NOMO-1 treated with dmso at 0.1 percent for 144 hours (cell line): ENCODE results near the gene CDK7.
A peak's percentile ranks its signal among the peaks of the same experiment; 100 is the strongest.
"Not testable (repeated sequence)": the region's sequence is repeated elsewhere in the genome, so short reads cannot be mapped to it uniquely, and the experiment has no call there.

Experiments used
- DNase-seq: peaks from one replicate; lab custom pipeline; 2025; ENCODE audit not compliant: unreplicated experiment; lab: John Stamatoyannopoulos, UW

The CDK7 gene

DNA sequence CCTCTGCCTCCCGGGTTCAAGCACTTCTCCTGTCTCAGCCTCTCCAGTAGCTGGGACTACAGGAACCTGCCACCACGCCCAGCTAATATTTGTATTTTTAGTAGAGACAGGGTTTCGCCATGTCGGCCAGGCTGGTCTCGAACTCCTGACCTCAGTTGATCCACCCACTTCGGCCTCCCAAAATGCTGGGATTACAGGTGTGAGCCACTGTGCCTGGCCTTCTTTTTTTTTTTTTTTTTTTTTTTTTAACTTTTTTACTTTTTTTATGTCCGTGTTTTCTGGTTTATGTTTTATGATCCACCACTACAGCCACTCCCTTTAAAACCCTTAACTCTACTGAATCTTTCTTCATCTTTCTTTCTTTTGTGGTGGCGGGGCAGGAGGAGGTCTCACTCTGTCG, 2.0 kb downstream of the CDK7 start:
- DNase-seq: not testable (repeated sequence)

DNA sequence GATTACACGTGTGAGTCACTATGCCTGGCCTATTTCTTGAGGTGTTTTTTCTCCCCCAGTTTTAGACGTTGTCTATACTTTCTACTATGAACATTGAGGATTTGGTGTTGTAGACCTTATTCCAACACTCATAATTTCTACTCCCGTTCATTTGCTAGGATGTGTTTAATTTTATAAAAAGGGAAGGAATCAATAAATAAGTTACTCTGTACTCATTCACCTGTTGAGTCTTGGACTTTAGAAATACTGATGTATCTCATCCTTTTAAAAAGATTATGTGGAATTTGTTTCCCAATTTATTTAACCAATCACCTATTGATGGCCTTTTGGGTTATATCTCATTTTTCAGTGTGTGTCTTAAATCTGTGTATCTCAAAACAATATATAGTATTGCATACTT, 3.2 kb downstream of the CDK7 start:
- DNase-seq: no peak

DNA sequence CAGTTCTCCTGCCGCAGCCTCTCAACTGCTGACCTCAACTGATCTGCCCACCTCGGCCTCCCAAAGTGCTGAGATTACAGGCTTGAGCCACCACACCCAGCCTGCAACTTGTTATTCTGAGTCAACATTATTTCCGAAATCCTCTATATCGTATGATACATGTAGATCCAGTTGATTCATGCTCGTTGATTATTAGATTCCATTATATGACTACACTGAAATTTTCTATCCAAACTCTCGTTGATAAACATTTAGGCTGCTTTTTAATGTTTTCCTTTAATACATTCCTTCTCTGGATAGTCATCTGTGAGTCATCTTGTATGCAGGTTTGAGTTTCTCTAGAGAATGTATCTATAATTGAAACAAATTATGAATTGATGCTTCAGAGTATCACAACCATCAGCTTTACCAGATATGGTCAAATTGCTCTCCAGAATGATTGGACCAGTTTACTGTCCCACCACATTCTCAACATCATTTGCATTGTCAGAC, 4.1 kb downstream of the CDK7 start:
- no peak for DNase-seq

DNA sequence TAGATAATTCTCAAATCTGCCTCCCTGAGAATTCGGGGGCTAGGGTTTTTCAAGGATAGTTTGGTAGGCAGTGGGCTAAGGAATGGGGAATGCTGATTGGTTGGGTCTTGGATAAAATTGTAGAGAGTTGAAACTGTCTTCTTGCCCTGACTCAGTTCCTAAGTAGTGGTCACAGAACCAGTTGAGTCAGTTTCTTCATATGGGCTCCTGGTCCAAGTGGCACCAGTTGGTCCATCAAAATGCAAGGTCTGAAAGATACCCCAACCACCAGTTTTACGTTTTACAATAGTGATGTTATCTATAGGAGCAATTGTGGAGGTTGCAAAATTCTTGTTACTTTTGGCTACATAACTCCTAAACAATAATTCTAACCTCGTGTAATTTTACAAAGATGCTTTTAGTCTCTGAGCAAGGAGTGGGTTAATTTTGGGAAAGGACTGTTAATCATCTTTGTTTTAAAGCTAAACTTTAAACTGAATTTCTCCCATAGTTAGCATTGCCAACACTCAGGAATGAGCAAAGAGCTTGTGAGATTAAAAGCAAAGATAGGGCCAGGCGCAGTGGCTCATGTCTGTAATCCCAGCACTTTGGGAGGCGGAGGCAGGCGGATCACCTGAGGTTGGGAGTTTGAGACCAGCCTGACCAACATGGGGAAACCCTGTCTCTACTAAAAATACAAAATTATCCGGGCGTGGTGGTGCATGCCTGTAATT, 7.7 kb downstream of the CDK7 start:
- no peak for DNase-seq

DNA sequence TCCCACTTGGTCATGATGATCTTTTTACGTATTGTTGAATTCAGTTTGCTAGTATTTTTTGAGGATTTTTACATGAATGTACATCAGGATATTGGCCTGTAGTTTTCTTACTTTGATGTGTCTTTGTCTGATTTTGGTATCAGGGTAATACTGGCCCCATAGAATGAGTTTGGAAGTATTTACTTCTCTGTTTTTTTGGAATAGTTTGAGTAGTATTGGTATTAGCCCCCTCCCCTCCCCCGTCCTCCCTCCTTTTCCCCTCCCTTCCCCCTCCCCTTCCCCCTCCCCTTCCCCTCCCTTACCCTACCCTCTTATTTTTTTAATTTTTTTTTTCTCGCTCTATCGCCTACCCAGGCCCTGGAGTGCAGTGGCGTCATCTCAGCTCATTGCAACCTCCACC, 10.3 kb downstream of the CDK7 start:
- no peak for DNase-seq

DNA sequence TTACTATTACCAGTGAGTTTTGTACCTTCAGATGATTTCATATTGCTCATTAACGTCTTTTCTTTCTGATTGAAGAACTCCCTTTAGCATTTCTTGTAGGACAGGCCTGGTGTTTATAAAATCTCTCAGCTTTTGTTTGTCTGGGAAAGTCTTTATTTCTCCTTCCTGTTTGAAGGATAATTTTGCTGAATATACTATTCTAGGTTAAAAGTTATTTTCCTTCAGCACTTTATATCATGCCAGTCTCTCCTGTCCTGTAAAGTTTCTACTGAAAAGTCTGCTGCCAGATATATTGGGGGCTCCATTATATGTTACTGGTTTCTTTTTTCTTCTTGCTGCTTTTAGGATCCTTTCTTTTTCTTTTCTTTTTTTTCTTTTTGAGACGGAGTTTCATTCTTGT, 13.3 kb downstream of the CDK7 start:
- no peak for DNase-seq

DNA sequence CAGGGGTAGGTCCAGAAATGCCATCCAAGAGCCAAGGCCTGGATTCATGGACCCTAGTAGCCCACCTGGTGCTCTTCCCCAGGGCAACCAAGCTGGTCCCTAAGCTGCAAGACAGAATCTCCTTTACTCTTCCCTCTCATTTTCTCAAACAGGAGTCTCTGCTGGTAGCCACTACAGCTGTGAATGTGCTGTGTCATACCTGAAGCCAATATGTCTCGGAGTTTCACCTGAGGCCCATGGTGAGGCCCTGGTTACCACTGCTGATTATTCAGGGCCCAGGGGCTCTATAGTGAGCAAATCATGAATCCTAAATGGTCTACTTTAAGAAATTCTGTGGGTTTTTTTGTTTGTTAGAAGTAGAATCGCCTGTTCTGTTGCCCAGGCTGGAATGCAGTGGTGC, 15.9 kb downstream of the CDK7 start:
- DNase-seq: no peak

DNA sequence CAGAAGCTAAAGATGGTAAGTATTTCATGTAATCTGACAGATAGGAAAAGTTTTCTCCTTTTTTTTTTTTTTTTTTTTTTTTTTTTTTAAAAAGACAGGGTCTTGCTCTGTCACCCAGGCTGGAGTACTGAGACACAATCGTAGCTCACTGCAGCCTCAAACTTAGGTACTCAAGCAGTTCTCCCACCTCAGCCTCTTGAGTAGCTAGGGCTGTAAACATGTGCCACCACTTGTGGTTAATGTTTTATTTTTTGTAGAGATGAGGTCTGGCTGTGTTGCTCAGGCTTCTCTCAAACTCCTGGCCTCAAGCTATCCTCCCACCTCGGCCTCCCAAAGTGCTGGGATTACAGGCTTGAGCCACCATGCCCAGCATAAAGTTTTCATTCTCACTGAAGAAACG, 17.8 kb downstream of the CDK7 start:
- no peak for DNase-seq

DNA sequence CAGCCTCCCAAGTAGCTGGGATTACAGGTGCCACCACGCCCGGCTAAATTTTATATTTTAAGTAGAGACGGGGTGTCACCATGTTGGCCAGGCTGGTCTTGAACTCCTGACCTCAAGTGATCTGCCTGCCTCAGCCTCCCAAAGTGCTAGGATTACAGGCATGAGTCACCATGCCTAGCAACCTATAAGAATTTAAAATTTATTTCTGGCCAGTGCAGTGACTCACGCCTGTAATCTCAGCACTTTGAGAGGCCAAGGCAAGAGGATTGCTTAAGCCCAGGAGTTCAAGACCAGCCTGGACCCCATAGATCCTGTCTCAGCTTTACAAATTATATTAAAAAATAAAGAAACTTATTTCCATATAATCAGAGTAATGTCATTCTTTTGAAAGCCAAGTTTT, 21.3 kb downstream of the CDK7 start:
- not testable (repeated sequence) for DNase-seq

DNA sequence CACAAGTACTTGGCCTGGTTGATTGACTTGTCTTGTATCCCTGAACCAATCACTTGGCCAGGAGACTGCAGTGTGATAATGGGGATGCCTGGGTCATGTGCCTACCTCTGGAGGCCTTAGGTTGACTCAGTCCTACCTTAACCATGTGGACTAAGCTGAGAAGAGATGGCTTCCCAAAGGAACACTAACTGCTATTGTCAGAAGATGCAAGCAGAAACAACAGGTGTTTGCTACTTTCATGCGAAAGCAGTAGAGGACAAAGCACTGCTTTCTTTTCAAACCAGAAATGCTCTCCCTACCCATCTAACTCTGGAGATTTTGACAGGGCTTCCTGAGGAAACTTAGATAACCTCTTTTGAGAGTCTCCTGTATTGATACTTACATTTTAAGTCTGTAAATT, 22.9 kb downstream of the CDK7 start:
- no peak for DNase-seq

DNA sequence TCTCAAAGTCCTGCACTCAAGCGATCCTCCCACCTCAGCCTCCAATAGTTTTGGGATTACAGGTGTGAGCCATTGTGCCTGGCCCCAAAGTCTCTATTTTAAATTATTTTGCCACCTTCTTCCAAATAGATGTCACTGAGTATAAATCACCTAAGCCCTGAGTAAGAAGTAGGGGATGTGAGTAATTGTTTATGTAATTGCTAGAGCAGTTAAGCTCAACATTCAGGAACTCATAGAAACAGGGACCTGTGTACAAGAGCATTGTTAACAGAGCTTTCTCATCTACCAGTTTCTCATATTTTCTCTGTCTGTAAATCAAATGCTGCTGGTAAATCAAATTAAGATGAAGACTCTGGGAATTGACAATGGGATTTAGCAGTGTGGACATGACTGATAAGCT, 26.3 kb downstream of the CDK7 start:
- DNase-seq: no peak

DNA sequence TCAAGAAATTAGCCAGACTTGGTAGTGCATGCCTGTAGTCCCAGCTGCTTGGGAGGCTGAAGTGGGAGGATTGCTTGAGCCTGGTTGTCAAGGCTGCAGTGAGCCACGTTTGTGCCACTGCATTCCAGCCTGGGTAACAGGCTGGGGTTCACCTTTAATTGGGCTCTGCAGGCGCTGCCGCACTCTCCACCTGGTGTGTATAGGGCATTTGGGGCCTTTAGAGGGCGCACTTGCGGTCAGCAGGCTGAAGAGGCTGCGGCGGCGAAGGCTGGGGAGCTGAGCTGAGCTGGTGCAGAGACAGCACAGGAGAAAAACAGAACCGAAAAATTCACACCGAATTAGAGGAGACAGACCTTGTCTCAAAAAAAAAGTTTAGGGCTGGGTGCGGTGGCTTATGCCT, 31.2 kb downstream of the CDK7 start:
- no peak for DNase-seq

DNA sequence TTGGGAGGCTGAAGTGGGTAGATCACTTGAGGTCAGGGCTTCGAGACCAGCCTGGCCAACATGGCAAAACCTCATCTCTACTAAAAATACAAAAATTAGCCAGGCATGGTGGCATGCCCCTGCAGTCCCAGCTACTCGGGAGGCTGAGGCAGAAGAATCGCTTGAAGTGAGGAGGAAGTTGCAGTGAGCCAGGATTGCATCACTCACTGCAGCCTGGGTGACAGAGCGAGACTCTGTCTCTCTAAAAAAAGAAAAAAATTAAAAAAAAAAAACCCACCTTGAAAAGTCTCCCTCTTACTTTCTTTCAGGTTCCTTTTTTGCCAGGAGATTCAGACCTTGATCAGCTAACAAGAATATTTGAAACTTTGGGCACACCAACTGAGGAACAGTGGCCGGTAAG, 34.2 kb downstream of the CDK7 start:
- no peak for DNase-seq

DNA sequence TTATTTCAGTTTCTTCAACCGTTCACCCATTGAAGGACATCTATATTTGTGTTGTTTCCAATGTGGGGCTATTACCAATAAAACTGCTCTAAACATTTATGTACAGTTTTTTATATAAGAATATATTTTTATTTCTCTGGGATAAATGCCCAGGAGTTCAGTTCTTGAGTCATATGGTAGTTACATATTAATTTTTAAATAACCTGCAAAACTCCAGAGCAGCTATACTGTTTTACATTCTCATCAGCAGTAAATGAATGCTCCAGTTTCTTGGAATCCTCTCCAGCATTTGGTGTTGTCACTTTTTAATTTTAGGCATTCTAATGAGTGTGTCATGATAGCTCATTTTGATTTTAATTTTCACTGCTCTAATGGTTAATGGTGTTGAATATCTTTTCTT, 36.2 kb downstream of the CDK7 start:
- no peak for DNase-seq

DNA sequence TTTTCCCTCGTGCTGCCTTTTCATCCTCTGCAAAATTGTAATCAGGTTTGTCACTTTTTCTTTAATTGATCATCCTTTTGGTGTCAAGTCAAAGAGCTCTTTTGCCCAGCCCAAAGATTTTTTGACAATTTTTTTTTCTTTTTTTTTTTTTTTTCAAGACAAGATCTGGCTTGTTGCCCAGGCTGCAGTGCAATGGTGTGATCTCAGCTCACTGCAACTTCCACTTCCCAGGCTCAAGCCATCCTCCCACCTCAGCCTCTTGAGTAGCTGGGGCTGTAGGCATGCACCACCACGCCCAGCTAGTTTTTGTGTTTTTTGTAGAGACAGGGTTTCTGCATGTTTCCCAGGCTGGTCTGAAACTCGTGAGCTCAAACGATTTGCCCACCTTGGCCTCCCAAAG, 36.7 kb downstream of the CDK7 start:
- DNase-seq: no peak

DNA sequence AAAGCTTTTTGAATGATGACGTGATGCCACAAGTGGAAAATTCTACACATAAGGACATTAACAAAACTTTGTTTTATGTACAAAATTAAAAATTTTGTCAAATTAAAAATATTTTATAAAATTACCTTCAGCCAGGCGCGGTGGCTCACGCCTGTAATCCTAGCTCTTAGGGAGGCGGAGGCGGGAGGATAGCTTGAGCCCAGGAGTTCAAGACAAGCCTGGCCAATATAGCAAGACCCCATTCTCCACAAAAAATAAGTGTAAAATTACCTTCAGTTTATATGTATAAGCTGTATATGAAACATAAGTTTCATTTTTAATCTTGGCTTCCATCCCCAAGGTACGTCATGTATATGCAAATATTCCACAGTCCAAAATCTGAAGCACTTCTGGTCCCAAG, 40.9 kb downstream of the CDK7 start:
- DNase-seq: no peak

DNA sequence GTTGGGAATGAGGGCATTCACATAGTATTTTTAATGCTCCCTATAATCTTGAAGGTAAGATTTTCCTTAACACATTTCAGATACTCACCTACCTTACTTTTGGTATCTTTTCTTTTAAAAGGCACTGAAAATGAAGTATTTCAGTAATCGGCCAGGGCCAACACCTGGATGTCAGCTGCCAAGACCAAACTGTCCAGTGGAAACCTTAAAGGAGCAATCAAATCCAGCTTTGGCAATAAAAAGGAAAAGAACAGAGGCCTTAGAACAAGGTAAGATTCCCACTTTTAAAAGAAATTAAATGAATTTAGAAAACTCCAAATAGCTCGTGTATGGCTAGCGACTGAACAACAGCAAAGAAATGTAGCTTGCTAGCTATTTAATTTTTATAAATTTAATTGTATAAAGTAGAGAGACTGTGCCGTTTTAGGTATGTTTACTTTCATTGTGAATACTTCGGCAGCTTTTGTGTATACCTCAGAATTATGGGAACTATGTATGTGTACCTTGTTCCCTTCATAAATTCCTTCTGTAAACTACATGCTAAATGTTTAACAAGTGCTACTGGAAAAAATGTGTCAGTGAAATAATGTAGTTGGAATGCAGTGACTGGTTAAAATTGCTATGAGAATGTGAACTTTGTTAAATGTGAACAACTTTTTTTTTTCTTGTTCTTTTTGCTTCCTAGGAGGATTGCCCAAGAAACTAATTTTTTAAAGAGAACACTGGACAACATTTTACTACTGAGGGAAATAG, 41.9 kb downstream of the CDK7 start:
- DNase-seq: no peak

DNA sequence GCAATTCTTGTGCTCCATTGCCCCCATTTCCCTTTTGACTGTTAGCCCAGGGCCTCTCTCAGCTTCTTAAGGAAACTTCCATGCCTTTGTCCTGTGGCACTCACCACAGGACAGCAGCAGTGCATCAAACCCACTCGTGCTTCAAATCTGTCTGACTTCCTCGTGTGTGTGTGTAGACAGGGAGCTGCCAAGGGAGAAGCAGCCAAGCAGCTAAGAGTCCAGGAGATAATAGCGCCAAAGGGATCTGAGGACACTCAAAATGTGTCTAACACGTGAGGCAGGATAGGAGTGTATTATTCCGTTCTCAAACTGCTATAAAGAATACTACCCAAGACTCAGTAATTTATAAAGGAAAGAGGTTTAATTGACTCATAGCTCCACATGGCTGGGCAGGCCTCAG, 44.8 kb downstream of the CDK7 start:
- DNase-seq: no peak

DNA sequence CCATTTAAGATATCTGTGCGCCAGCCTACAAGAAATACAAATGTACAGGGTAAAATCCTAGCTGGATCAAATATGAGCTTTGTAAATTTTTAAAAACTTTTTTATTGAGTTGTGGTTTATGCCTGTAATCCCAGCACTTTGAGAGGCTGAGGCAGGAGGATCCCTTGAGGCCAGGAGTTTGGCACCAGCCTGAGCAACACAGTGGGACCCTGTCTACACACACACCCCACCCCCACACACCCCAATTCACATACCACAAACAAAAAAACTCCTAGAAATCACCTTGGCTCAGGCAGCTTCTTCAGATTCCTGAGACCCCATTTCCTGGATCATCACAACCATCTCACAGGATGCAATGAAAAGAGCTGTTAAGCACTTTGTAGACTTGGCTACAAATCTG, 46.4 kb downstream of the CDK7 start:
- DNase-seq: no peak

DNA sequence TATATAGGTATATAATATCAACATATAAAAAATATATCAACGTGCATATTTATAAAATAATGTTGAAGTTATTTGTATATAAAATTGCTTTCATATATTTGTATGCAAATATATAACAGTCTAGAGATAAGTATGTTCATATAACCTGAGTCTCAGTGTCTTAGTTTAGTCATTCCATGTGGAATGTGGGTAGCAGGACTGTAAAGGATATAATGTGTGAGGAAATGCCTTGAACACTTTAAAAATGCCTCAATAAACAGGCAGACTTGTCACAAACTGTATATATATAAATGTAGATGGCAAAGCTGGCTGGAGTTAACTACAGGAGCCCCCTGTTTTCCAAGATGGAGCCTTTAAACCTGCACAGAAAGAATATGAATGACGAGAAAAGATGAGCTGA, 49.5 kb downstream of the CDK7 start:
- DNase-seq: no peak

DNA sequence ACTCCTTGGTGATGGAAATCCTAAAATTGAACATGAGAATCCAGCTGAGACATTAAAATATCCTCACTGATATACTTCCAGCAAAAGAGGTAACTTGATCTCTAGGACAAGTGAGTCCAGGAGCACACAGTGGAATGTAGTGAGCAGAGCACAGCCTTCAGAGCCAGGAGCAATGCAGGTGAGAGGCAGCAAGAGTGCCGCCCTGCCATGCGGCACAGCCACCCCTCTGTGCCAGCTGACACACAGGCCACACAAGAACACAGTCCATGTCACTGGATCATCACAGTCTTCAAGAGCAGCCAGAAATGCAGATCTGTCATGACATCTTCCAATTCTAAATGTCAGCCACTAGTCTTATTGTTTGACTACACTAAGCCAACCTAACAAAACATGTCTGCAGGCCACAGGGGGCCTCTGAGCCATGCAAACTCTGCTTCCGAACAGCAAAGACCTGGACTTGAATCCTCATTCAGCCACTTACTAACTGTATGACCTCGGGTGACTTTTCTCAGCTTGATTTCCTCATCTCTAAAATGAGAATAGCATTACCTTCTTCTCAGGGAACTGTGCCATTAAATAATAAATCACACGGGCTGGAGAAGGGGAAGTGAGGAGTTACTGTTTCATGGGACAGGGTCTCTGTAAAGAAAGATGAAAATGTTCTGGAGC, 50.9 kb downstream of the CDK7 start:
- DNase-seq: peak; percentile 93

DNA sequence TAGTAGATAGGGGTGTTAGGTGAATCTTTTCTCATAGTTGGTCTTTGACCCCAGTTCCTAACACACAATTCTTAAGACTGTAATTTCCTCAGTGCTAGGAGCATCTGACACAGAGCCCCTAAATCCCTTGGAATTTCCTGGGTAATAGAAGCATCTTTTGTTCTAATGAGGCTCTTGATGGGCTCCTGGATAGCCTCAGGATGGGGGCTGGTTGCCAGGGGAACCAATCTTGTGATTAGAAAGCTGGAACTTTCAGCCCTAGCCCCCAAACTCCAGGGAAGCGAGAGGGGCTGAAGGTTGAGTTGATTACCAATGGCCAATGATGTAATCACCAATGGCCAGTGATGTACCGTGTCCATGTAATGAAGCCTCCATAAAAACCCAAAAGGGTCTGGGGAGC, 53.4 kb downstream of the CDK7 start:
- no peak for DNase-seq
